Stimulated activated CD4-positive, alpha-beta T cell treated with anti-CD3 and anti-CD28 coated beads, Interleukin-4, amount 100 ng/mL, for 24 hours (primary cell): ENCODE measurements around the gene DENND5A.
"Not testable (repeated sequence)": the region's sequence is repeated elsewhere in the genome, so short reads cannot be mapped to it uniquely, and the experiment has no call there.

Experiments
- DNase-seq: peaks from one replicate; pipeline ENCODE4 v3.0.0-alpha.2; 2020

DENND5A gene

DNA sequence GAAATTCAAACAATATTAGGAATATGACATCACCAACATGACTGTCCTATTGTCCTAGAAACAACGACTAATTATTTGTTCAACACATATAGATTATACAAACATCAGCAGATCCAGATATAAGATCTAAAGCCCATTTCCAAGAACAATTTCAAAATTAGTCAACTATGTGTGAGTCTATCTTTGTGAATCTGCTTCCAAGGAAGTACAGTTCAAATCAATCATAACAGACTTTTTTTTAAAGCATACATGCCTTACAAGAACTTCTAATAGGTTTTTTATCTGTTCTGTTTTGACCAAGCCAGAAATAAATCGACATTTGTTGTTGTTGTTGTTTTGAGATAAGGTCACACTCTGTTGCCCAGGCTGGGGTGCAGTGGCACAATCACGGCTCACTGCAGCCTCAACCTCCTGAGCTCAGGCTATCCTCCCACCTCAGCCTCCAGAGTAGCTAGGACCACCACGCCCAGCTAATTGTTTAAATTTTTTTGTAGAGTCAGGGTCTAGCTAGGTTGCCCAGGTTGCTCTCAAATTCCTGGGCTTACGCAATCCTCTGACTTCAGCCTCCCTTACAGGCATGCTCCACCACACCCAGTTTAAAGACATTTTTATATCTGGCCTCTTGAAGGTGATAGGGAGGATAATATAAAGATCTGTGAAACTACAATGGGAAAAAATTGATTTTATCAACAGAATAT, 54.8 kb downstream of the DENND5A start:
- no peak for DNase-seq

- not testable (repeated sequence) for DNase-seq
Measured at GRCh38 chr11:9209604-9210003, 55.5 kb downstream of the DENND5A start.

DNA sequence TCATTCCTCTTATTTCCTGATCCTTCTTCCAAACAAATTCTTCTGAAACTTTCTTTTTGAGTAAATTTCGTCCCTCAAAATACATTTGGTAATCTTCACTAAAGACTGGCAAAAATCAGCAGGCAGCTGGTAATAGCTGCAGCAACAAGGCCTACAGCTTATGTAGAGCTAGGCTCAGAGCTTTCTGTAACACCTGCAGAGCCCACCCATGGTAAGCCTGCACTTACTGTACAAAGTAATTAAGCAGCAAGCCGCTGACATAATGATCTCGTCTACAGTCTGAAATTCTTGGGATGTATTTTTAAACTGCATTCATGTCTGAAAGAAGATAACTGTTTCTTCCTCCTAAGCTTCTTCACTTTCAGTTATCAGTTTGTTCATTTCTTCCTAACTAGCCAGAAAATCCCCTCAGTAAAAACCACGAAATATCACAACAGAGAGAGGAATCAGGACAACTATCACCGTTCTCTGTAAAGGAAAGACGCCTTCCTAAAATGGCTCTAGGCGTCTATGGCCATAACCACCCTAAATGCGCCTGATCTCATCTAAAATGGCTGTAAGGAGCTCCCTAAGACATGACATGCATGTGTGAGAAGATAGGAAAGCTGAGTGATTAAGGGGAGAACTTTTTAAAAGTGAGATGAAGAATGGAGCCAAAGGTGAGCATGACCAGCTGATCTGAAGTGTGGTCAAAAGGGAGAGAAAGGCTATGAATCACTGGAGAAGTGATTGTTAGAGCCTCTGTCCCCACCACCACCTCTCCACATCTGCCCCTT, 56.2 kb downstream of the DENND5A start:
- no peak for DNase-seq

DNA sequence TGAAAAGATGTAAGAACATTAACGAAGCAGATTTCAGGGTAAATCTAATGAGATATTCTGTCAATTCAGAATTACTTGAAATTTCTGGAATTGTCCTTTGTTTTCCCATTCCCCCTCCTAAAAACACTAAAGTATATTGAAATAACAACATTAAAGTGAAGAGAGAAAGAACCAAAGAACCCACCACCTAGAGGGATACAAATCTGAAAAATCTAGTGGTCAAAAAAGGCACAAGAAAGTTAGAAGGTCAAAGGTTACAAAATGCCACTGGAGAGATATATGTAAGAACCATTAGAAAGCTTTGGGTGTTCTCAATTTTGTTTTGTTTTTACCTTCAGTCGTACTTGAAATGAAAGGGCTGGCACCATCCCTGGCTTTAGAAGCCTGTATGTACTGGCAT, 57.9 kb downstream of the DENND5A start:
- DNase-seq = no peak

- DNase-seq = no peak
Measured at GRCh38 chr11:9206496-9206895, 58.7 kb downstream of the DENND5A start.

DNA sequence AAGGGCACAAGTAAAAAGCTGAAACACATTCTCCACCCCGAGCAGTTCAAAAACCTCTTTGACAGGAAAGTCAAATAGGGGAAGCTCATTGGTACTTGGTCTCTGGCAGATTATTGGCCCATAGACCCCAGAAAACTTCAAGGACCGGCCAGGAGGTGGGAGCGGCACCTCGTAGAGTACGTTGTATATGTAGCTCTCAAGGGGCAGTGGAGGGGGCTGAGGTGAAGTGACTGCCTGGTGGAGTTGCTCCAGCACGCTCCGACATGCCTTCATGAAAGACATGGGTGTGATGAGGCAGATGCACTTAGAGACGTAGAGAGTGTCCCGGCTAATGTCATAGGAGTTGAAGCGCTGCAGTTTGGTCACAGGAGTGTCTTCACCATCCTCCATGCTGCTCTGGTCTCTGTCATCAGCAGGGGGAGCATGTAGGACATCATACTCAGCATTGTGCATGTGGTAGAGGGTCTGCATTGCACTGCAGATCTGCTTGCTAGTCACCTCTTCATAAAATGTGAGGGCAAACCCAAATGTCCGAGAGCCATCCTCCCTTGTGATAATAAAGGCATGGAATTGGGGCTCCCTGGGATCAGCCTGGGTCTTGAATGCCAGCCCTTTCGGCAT, 61.3 kb downstream of the DENND5A start:
- no peak for DNase-seq

DNA sequence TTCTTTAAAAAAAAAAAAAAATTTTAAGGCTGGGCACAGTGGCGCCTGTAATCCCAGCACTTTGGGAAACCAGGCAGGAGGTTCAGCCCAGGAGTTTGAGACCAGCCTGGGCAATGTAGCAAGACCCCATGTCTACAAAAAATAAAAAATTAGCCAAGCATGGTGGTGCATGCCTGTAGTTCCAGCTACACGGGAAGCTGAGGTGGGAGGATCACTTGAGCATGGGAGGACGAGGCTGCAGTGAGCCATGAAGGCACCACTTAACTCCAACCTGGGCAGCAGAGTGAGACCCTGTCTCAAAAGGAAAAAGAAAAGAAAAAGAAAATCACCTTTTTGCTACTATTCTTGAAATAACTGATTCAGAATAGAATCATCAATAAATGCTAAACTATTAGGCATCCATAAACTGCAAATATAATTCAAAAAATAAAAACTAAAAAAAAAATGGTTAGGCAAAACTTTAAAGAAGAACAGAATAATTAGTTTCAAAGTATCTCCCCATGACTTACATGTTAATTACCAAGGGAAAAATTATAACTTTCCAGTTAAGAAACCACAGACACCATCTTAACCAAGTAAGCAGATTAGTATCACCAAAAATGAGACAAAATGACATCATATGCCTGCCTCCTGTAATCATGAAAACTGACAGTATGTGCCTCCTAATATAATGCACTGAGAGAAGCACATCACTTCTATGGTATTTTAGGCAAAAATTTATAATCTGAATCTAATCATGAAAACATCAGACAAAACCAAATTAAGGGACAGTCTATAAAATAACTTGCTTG, 63.6 kb downstream of the DENND5A start:
- DNase-seq = no peak

DNA sequence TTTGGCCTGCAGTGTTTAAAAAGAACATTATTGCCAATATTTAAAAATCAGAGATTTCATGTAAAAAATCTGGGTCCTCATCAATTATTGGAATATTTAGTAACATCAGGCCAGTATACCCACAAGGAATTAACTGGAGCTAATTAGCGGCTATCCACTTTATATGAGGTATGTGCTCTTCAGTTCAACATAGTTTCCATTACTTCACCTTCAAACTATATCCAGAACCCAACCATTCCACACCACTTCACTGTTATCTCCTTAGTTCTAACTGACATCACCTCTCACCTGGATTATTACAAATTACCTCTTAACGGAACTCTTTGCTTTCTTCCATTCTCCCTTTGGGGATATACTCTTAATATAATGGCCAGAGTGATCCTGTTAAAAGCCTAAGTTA, 64.7 kb downstream of the DENND5A start:
- DNase-seq = no peak

GRCh38 chr11:9193316-9193715, 71.8 kb downstream of the DENND5A start:
- DNase-seq = no peak

- no peak for DNase-seq
Measured at GRCh38 chr11:9192561-9192960, 72.6 kb downstream of the DENND5A start.

- not testable (repeated sequence) for DNase-seq
Measured at GRCh38 chr11:9190326-9191016, 74.7 kb downstream of the DENND5A start.

DNA sequence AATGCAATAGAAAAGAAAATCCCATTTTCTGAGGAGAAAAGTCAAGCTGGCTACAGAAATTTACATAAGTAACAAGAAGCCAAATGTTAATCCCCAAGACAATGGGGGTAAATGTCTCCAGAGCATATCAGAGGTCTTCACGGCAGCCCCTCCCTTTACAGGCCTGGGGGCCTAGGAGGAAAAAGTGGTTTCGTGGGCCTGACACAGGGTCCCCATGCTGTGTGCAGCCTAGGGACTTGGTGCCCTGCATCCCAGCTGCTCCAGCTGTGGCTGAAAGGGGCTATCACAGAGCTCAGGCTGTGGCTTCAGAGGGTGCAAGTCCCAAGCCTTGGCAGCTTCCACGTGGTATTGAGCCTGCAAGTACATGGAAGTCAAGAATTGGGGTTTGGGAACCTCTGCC, 76.3 kb downstream of the DENND5A start:
- DNase-seq = not testable (repeated sequence)

GRCh38 chr11:9187616-9188015, 77.5 kb downstream of the DENND5A start:
- DNase-seq = no peak

DNA sequence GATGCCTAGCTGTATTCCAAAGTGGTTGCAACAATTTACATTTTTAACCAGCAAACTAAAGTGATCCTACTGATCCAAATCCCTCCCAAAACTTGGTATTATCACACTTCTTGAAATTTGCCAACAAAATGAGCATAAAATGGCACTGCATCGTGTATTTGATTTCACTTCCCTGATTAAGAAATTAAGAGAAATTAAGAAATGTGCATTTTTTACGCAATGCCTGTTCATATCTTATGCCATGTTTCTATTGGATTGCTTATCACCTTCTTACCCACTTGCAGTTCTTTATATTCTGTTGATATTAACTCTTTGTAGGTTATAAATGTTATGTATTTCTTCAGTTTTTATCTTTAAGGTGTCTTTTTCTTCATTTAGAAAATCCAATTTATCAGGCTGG, 80.6 kb downstream of the DENND5A start:
- DNase-seq = no peak

DNA sequence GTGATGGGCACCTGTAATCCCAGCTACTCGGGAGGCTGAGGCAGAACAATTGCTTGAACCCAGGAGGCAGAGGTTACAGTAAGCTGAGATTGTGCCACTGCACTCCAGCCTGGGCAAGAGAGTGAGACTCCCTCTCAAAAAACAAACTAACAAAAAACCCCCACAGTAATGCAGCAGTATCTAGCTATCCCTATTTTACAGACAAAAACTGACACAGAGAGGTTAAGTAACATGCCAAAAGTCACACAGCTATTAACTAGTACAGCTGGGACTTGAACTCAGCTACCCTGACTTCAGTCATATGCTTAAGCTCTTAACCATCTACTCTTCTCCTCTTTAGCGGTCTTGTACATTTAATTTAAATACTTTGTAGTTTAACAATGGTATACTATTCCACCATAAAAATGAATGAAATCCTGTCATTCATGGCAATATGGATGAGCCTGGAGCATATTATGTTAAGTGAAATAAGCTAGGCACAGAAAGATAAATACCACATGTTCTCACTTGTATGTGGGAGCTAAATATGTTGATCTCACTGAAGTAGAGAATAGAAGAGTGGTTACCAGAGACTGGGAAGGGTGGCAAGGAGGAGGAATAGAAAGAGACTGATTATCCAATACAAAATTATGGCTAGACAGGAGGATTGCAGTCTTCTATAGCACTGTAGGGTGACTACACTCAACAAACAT, 82.8 kb downstream of the DENND5A start:
- DNase-seq = no peak

DNA sequence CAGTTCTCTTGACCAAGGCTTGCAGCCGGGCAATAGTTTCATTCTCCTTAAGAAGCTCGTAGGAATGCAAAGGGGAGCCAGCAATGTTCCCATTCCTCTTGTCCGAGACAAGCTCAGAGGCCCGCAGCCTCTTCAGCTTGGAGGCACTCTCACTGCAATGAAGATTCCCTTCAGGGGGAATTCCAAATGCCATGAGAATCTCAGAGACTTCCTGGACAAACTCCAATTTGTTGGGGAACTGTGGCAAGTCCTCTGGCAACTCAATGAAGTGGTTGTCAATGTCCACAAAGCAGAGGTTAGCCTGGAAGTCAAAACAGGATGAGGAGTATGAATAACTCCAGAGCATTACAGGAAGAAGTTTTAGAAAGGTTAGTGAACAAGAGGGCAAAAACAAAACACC, 84.4 kb downstream of the DENND5A start:
- DNase-seq = no peak

DNA sequence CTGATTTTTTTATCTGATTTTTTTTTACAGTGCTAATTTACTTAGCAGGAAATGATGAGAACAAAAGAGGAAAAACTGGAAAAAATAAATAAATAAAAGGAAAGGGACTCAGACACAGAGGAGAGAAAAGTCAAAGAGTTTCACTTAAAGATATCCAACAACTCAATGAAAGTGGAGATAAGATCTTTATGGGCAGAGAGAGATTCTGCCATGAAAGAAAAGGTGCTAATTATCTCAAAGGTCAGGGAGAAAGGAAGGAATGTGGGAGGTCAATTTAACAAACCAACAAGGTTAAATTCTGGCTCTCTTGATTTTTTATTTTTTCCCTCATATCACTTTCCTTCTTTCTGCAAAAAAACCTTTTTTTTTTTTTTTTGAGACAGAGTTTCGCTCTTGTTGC, 86.0 kb downstream of the DENND5A start:
- DNase-seq = no peak

DNA sequence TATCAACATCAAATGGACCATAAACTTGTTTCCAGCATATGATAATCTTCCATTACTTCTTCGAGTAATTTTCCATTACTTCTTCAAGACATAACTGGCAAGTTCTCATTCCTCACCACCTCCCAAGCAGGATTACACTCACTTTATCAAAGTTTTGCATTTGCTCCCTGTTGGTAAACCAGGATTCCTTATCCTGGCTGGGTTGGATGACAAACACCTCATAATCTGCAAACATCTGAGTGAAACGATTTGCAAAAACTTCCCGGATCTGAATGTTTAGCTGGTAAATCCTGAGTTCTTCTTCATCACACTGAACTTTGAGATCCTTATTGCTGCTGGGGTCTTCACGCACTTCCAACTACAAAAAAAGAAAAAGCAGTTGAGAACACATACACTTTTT, 86.4 kb downstream of the DENND5A start:
- DNase-seq = no peak

GRCh38 chr11:9177438-9178091, 87.6 kb downstream of the DENND5A start:
- DNase-seq = no peak

DNA sequence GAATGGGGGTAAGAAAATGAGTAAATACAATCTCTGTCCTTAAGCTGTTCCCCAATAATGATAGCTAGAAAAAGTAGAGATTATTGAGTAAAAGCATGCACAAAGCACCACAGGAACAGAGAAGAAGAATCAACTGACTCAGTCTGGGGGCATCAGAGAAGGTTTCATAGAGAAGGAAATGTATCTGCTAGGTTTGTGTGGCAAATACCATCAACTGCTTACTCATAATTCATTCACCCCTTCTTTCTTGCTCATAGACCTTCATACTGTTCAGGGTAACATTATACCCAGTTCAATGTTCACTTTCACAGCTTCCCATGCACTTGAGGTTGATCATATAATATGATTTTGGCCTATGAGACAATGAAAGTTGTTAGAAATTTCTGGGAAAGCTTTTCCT, 88.6 kb downstream of the DENND5A start:
- no peak for DNase-seq

- no peak for DNase-seq
Measured at GRCh38 chr11:9176136-9176535, 89.0 kb downstream of the DENND5A start.

- DNase-seq = no peak
Measured at GRCh38 chr11:9172389-9172788, 92.8 kb downstream of the DENND5A start.
